Lung (tissue), 12 donors: ENCODE data around the gene RBM20. TPM values are rescaled to one million over a fixed set of nuclear protein-coding genes. Genes with fewer than 3 reads are reported as not detected.

Experiments used
- ATAC-seq: fragments of 200-7000 bp; cut with Tn5 transposase; one replicate; pipeline ENCODE4 v1.9.1; 2020; ENCODE audit warnings: moderate number of reproducible peaks; ENCODE audit not compliant: insufficient read depth, low FRiP score
- DNase-seq, 3 donors: peaks; one replicate each; pipeline ENCODE4 v3.0.0-alpha.2; 2013 to 2017
- H3K27ac ChIP-seq, 2 donors: one replicate each; pipeline ENCODE4 v1.5.1; 2013; ENCODE audit warnings: mild to moderate bottlenecking in 2 of 2, moderate library complexity in 2 of 2, control low read depth in 1 of 2, inconsistent platforms in 1 of 2, low read depth in 1 of 2, low read length in 1 of 2
- H3K27me3 ChIP-seq, 3 donors: one replicate each; pipeline ENCODE4 v1.5.1; 2013; ENCODE audit warnings: low read length in 2 of 3; ENCODE audit not compliant: control insufficient read depth in 3 of 3, insufficient read depth in 3 of 3
- H3K36me3 ChIP-seq, 4 donors: one replicate each; pipeline ENCODE4 v1.5.1; 2013; ENCODE audit warnings: low read length in 4 of 4, mild to moderate bottlenecking in 1 of 4, moderate library complexity in 1 of 4; ENCODE audit not compliant: control insufficient read depth in 4 of 4, insufficient read depth in 4 of 4
- H3K4me1 ChIP-seq, 5 donors: one replicate each; pipeline ENCODE4 v1.5.1; 2013; ENCODE audit warnings: low read length in 5 of 5, mild to moderate bottlenecking in 2 of 5, moderate library complexity in 1 of 5; ENCODE audit not compliant: control insufficient read depth in 5 of 5, insufficient read depth in 5 of 5
- H3K4me3 ChIP-seq: one replicate; pipeline ENCODE4 v1.5.1; 2013; ENCODE audit warnings: mild to moderate bottlenecking, control low read depth, moderate library complexity
- H3K9ac ChIP-seq, 2 donors: one replicate each; pipeline ENCODE4 v1.5.1; 2013; ENCODE audit warnings: low read length in 2 of 2, control low read depth in 1 of 2; ENCODE audit not compliant: insufficient read depth in 1 of 2
- H3K9me3 ChIP-seq, 4 donors: one replicate each; pipeline ENCODE4 v1.5.1; 2013; ENCODE audit warnings: low read length in 3 of 4, mild to moderate bottlenecking in 1 of 4, moderate library complexity in 1 of 4; ENCODE audit not compliant: control insufficient read depth in 4 of 4, insufficient read depth in 3 of 4
- WGBS, 2 donors: extraction: QIAGEN DNeasy Blood & Tissue Kit; methylation state at CpG; one replicate each; pipeline ENCODE4 v1.1.7; 2013; 5-methylcytosine and 5-hydroxymethylcytosine counted together
- polyA plus RNA-seq, 2 donors: library from polyadenylated mRNA; stranded (reverse); fragments of 200-250 nt; gene quantifications; one replicate each; pipeline ENCODE4 v1.2.1, GENCODE V29; 2013
- total RNA-seq, 2 donors: library from RNA; depleted of rRNA in 1 of 2; stranded (reverse); fragments of >200 nt in 1 of 2; gene quantifications; one replicate each; pipeline ENCODE4 v1.2.1, GENCODE V29; 2014 to 2021
- TF ChIP-seq, protein P1 (sequence below): IDR thresholded peaks from 2 replicates; pipeline ENCODE4 v1.5.1; 2012; ENCODE audit warnings: mild to moderate bottlenecking; ENCODE audit errors: control extremely low read depth, extremely low read depth
- donor health status: control.
- donor health status: control.
- donor health status: Bipolar disorder and iron deficiency.
- donor health status: healthy.
- donor health status: DM: yes; HTN: yes; CAD: no.

Gene RBM20
- total and polyA plus RNA-seq, 4 donors, result 0.25 to 3.3 (median 0.66) TPM

DNA sequence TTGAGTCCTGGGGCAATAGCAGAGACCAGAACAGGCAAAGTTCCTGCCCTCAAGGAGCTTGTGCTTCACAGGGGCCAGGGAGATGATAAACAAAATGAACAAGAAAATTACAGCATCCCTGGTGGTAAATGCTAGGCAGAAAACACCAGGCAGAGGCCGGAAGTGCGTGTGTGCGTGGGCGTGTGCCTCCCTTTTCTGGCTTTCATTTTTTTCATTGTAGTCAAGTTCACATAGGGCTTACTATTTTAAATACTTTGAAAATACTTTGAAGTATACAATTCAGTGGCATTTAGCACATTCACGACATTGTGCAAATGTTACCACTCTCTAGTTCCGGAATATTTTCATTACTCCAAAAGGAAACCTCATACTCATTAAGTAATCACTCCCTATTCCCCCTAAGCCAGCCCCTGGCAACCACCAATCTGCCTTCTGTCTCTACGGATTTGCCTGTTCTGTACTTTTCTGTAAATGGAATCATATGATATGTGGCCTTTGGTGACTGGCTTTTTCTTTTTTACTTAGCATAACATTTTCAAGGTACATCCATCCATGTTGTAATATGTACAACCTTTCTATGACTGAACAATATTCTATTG lies 139.5 kb downstream of the RBM20 start:
- peak overlapping the region; percentile 32 to 74 for H3K27ac ChIP-seq

DNA sequence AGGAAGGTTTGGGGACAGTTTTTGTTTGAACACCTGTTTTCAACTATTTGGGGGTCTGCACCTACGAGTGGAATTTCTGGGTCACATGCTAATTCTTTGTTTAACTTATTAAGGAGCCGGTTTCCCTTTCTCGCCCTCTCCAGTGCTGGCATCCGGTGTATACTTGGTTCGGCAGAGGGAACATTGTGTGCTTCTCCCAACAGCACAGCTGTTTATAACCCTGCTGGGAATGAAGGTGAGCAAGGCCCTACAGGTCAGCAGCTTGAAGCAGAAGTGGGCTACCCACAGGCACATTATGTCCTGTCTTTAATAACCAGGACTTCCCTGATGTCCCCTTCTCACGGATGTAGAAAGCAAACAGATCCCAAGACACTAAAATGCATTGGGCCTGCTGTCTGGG lies 140.1 kb downstream of the RBM20 start:
- no peak for ATAC-seq

More for the DNA sequence above, 139.5 kb downstream of the RBM20 start:
- no peaks in the 10 kb centered on the region for H3K27me3 ChIP-seq
- peaks cover 7 to 16% (median 9%) of the 10 kb centered on the region in 5 donors for H3K4me1 ChIP-seq
- 46 to 59% methylated on average over 7 of the region's 7 CpGs for WGBS, 2 donors
- H3K36me3 ChIP-seq, result no peaks in the 10 kb centered on the region
- H3K4me3 ChIP-seq, result no peak overlapping the region
- DNase-seq (no peak), ATAC-seq (no peak)
- no peak overlapping the region for H3K9ac ChIP-seq
- H3K9me3 ChIP-seq, result no peaks in the 10 kb centered on the region
- TF ChIP-seq, protein P1, sequence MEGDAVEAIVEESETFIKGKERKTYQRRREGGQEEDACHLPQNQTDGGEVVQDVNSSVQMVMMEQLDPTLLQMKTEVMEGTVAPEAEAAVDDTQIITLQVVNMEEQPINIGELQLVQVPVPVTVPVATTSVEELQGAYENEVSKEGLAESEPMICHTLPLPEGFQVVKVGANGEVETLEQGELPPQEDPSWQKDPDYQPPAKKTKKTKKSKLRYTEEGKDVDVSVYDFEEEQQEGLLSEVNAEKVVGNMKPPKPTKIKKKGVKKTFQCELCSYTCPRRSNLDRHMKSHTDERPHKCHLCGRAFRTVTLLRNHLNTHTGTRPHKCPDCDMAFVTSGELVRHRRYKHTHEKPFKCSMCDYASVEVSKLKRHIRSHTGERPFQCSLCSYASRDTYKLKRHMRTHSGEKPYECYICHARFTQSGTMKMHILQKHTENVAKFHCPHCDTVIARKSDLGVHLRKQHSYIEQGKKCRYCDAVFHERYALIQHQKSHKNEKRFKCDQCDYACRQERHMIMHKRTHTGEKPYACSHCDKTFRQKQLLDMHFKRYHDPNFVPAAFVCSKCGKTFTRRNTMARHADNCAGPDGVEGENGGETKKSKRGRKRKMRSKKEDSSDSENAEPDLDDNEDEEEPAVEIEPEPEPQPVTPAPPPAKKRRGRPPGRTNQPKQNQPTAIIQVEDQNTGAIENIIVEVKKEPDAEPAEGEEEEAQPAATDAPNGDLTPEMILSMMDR, result no peak

DNA sequence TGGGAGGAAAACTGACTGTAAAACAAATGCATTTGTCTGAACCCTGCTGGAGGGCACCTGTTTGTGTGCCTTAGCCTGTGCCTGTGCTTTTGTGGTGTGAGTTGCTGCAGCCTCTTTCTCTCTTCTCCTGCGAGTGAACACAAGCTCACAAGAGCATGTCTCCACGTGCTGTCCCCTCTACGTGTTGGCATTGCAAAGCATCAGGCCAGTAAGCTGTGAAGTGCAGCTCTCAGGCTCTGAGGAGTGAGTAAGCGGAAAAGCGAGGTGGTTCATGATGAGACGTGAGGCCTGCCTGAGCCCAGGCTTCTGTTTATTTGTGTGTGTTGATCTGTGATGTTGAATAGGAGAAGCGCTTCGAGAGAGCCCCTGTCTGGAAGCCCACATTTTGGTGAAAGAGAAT lies 142.0 kb downstream of the RBM20 start:
- ATAC-seq (no peak), DNase-seq (peak in 1 of 3 donors; percentile 56)
- Histone ChIP-seq H3K9ac (no peak overlapping the region), H3K27ac (peak overlapping the region in 1 of 2 donors; percentile 85), H3K4me3 (no peak overlapping the region), H3K36me3 (no peaks in the 10 kb centered on the region), H3K9me3 (no peaks in the 10 kb centered on the region), H3K4me1 (peaks cover 3 to 42% (median 22%) of the 10 kb centered on the region in 5 donors), H3K27me3 (no peaks in the 10 kb centered on the region)
- TF ChIP-seq, protein P1, result no peak
- WGBS, 2 donors, result 69 to 73% methylated on average over 8 of the region's 8 CpGs

More for the DNA sequence above, 140.1 kb downstream of the RBM20 start:
- peaks cover 6 to 22% (median 12%) of the 10 kb centered on the region in 5 donors for H3K4me1 ChIP-seq
- DNase-seq, result no peak
- peak overlapping the region; percentile 59 to 85 for H3K27ac ChIP-seq
- H3K9ac ChIP-seq, result no peak overlapping the region
- H3K9me3 ChIP-seq, result no peaks in the 10 kb centered on the region
- no peaks in the 10 kb centered on the region for H3K36me3 ChIP-seq
- no peaks in the 10 kb centered on the region for H3K27me3 ChIP-seq
- 62 to 79% methylated on average over 6 of the region's 6 CpGs for WGBS, 2 donors
- no peak overlapping the region for H3K4me3 ChIP-seq
- TF ChIP-seq, protein P1, result no peak
